ENCODE measurements around the gene FEN1. TPM values are rescaled to one million over a fixed set of nuclear protein-coding genes. Genes with fewer than 3 reads are reported as not detected.
A peak's percentile ranks its signal among the peaks of the same experiment; 100 is the strongest.

The FEN1 gene
- total RNA-seq, 4 donors from 2014 or later: 11.4 to 38.1 (median 23.5) TPM

DNA sequence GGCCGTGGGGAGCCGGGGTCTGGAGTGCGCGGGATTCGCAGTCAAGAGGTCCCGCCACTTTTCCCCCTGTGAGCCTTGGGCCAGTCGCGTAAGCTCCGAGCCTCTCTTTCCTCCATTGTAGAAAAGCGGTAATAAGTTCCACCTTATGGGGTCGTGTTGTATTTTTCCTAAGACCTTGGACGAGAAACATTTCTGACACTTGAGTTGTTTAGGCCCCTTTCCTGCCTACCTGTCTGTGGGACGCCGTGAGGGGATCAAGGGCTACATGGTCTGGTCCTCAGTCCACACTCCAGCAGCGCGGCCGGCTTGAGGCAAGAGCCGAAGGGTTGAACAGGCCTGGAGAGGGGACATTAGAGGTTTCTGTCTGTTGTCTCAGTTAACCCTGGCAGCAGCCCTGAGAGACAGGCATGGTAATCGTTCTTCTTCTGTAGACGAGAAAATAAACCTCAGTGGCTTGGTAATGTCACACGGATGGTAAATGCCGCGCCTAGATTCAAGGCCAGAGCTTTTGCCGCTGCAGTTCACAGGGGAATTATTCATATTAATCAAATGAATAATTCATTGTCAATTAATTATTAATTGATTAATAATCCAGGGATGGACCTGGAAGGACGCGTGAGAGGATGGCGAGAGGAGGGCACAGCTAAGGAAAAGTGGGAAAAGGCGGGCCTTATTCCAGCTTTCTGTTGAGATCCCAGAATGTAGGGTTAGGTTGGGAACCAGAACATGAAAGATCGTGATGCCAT is 545 bp downstream of the FEN1 start:
- intact Hi-C loops (cut with DNase I): loop anchor here (10.0 kb wide), 1 partner anchor 312 kb away; no protein-coding TSS in a partner anchor
- peaks cover 12 to 48% (median 20%) of the 10 kb centered on the region in 3 donors for H3K4me1 ChIP-seq

DNA sequence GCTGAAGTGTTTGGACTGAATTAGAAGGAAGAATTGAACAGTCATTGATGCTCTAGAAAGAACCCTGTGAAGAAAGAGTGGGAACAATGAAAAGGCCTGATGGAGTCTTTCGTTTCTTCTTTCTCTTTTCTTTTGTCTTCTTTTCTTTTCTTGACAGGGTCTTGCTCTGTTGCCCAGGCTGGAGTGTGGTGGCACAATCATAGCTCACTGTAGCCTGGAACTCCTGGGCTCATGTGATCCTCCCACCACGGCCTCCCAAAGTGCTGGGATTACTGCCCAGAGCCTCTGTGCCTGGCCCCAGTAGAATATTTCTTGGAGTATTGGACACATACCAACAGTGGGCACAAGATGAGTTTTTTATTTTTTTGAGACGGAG is 1.1 kb downstream of the FEN1 start:
- no peak for DNase-seq
- H3K4me1 ChIP-seq: peaks cover 12 to 43% (median 20%) of the 10 kb centered on the region in 3 donors
- no peak for TF ChIP-seq POLR2A (IDR thresholded peaks at IDR 0.05)
- TF ChIP-seq, protein P1, sequence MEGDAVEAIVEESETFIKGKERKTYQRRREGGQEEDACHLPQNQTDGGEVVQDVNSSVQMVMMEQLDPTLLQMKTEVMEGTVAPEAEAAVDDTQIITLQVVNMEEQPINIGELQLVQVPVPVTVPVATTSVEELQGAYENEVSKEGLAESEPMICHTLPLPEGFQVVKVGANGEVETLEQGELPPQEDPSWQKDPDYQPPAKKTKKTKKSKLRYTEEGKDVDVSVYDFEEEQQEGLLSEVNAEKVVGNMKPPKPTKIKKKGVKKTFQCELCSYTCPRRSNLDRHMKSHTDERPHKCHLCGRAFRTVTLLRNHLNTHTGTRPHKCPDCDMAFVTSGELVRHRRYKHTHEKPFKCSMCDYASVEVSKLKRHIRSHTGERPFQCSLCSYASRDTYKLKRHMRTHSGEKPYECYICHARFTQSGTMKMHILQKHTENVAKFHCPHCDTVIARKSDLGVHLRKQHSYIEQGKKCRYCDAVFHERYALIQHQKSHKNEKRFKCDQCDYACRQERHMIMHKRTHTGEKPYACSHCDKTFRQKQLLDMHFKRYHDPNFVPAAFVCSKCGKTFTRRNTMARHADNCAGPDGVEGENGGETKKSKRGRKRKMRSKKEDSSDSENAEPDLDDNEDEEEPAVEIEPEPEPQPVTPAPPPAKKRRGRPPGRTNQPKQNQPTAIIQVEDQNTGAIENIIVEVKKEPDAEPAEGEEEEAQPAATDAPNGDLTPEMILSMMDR (IDR thresholded peaks at IDR 0.05): no peak
- H3K4me3 ChIP-seq: peak overlapping the region in 3 of 4 donors; percentile 76 to 89 (median 76)
- 32 to 42% methylated on average over 3 of the region's 3 CpGs for WGBS, 2 donors
- no peak overlapping the region for H3K27ac ChIP-seq
- H3K27me3 ChIP-seq: no peaks in the 10 kb centered on the region
- intact Hi-C loops (cut with DNase I): loop anchor here (10.0 kb wide), 1 partner anchor 311 kb away; no protein-coding TSS in a partner anchor
- H3K36me3 ChIP-seq: peaks cover 0 to 29% (median 13%) of the 10 kb centered on the region in 3 donors
- H3K9me3 ChIP-seq: no peaks in the 10 kb centered on the region

More for the DNA sequence above, 545 bp downstream of the FEN1 start:
- Histone ChIP-seq H3K9me3 (no peaks in the 10 kb centered on the region), H3K36me3 (peaks cover 0 to 35% (median 17%) of the 10 kb centered on the region in 3 donors), H3K4me3 (peak overlapping the region; percentile 49 to 89 (median 76)), H3K27ac (peak overlapping the region; percentile 89 to 99 (median 95)), H3K27me3 (no peaks in the 10 kb centered on the region)
- no peak for DNase-seq
- 1 to 6% methylated on average over 20 to 25 of the region's 29 CpGs for WGBS, 2 donors
- TF ChIP-seq, protein P1 (IDR thresholded peaks at IDR 0.05): no peak
- TF ChIP-seq POLR2A (IDR thresholded peaks at IDR 0.05): no peak

DNA sequence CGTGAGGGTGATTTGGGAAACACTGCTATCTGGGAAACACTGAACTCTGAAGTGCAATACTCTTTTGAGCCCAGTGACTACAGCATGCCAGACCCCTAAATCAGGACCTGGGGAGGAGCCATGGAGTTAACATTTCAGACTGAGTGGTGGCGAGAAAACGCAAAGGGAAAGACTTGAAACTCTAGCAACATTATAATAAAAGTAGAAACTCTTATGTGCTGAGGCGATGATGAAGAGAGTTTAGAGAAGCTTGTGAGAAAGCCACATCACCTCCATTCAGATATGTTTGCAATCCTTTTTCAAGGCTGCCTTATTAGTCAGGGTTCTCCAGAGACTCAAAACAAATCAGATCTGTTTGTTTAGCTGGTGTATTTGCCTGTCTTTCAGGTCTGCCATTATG is 1.9 kb downstream of the FEN1 start:
- H3K27ac ChIP-seq: no peak overlapping the region
- no peak for DNase-seq
- WGBS, 2 donors: 87 to 88% methylated on average over 4 of the region's 4 CpGs
- no peaks in the 10 kb centered on the region for H3K27me3 ChIP-seq
- peaks cover 0 to 21% (median 8%) of the 10 kb centered on the region in 3 donors for H3K36me3 ChIP-seq
- peaks cover 12 to 38% (median 20%) of the 10 kb centered on the region in 3 donors for H3K4me1 ChIP-seq
- H3K4me3 ChIP-seq: no peak overlapping the region
- no peak for TF ChIP-seq POLR2A (IDR thresholded peaks at IDR 0.05)
- TF ChIP-seq, protein P1 (IDR thresholded peaks at IDR 0.05): no peak
- intact Hi-C loops (cut with DNase I): loop anchor here (10.0 kb wide), 1 partner anchor 310 kb away; no protein-coding TSS in a partner anchor
- H3K9me3 ChIP-seq: no peaks in the 10 kb centered on the region

DNA sequence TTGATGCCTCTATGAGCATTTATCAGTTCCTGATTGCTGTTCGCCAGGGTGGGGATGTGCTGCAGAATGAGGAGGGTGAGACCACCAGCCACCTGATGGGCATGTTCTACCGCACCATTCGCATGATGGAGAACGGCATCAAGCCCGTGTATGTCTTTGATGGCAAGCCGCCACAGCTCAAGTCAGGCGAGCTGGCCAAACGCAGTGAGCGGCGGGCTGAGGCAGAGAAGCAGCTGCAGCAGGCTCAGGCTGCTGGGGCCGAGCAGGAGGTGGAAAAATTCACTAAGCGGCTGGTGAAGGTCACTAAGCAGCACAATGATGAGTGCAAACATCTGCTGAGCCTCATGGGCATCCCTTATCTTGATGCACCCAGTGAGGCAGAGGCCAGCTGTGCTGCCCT is 2.7 kb downstream of the FEN1 start:
- Histone ChIP-seq H3K4me3 (no peak overlapping the region), H3K27me3 (no peaks in the 10 kb centered on the region), H3K36me3 (peaks cover 0 to 12% (median 0%) of the 10 kb centered on the region in 3 donors), H3K4me1 (peaks cover 12 to 38% (median 20%) of the 10 kb centered on the region in 3 donors), H3K27ac (no peak overlapping the region), H3K9me3 (no peaks in the 10 kb centered on the region)
- intact Hi-C loops (cut with DNase I): loop anchor here (5.0 to 10.0 kb wide), 2 partner anchors 152 to 309 kb away; no protein-coding TSS in a partner anchor
- no peak for DNase-seq
- WGBS, 2 donors: 82 to 100% methylated on average over 2 to 12 of the region's 12 CpGs
- no peak for TF ChIP-seq POLR2A (IDR thresholded peaks at IDR 0.05)
- TF ChIP-seq, protein P1 (IDR thresholded peaks at IDR 0.05): no peak
